HPDE6-E6E7 (cell line): ENCODE data around the gene JPH2.

ENCODE experiments used
- DNase-seq: peaks from one replicate; pipeline ENCODE4 v3.0.0; 2011; ENCODE audit warnings: missing footprints; ENCODE audit errors: extremely low spot score

The JPH2 gene

DNA sequence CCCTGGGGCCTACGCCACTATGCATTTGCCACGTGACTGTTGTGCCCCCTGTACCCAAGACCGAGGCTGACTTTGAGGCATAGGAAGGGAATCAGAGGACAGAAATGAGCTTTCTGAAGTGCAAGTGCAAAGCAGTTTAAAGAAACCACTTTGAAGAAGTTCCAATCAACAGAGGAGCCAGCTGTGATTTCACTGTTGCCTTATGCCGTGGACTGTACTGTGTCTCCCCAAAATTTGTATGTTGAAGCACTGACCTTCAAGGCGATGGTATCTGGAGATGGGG is 111.1 kb downstream of the JPH2 start:
- no peak for DNase-seq

DNA sequence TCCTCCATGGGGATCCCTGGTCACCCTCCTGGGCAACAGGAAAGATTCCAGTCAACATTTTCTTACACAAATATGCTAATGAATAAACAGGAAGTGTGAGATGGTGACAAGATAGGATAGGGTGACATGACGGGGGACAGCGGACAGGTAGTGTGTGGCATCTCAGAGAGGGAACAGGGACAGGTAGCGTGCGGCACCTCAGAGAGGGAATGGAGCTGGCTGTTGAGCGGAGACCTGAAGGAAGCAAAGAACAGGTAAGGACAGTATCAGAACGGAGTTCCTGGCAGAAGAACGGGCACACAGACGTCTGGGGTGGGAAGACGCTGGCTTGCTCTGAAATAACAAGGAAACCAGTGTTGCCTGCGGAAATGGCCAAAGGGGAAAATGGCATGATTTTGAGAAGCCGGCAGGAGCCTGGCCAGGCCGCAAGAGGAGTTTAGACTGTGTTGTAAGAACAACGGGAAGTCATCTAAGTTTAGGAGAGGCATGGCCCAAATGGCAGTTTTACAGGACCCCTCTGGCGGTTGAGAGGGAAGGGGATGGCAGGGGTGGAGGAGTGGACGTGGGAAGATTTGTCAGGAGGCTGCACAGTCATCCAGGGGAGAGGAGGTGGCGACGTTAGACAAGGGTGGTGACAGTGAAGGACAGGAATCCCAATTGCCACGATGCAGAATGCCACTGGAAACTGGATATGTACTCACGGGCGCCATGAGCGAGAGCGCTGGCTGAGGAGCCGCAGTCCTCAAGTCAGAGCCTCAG is 111.6 kb downstream of the JPH2 start:
- DNase-seq: no peak

DNA sequence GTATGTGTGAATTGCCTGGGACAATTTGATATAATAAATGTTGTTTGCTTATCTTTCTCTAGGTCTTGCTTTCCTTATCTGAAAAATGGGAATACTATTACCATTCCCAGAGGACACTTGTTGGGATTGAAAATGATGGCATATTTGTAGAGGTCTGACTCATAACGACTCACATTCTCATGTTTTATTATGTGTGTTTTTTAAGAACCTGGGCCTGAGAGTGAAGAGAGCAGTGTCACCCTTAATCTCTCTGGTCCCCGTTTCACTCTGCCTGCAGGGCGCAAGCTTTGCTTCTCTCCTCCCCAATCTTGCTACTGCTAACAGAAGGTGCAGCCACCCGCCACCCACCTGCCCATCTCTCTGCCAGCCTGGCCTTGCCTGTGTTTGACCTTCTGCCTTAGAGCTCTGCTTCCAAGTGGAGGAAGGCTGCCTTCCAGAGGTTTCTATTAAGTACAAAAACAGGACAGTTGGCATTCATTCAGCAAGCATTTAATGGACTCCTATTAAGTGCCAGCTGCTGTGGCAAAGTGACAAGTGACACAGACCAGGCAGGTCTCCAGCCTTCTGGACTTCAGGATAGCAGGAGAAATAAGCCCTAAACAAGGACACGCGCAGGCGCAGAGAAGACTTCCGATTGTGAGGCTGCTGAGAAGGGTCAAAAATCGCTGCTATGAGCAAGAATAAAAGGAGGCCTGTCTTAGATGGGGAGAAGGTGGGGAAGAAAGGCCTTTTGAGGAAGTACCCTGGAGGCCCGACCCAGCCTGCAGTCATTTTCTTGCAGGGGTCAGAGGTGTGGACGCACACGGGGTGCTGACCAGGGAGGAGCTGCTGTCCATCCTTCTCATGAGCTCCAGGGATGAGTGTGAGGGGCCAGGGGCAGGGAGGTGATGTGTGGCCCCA is 112.5 kb downstream of the JPH2 start:
- no peak for DNase-seq

DNA sequence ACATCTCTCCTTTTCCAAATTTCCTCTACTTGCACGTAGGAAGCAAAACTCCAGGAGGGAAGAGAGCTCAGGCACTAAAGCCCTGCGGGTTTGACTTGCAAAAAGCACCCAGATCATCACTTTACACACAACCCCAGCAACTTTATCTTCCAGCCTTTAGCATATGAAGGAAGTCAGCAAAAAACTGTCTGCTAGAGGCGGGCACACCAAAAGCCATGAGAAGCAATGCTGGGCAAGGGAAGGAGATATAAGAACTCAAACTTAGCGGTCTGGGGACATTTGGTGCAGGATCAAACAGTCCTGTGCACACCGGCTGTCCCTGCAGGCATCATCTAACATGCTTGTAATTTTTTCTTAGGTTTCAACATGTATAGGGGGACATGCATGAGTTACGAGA is 113.3 kb downstream of the JPH2 start:
- DNase-seq: no peak

DNA sequence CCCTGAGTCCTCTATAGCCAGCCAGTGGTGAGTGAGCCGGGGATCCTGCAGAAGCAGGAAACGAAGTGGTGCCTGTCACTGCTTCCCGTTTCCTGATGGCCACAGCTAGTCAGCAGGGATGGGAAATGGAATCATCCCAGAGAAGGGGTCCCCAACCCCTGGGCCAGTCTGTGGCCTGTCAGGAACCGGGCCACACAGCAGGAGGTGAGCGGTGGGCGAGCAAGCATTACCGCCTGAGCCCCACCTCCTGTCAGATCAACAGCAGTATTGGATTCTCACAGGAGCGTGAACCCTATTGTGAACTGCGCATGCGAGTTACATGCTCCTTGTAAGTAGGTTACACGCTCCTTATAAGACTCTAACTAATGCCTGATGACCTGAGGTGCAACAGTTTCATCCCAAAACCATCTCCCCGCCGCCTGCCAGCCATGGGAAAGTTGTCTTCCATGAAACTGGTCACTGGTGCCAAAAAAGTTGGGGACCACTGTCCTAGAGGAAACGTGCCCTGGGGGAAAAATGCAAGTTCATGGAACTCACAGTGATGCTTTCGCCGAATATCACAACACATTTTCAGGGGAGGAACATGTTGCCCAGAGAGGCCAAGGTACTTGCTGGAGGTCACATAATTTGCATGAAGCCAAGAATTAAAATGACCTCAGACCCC is 113.8 kb downstream of the JPH2 start:
- DNase-seq: no peak

DNA sequence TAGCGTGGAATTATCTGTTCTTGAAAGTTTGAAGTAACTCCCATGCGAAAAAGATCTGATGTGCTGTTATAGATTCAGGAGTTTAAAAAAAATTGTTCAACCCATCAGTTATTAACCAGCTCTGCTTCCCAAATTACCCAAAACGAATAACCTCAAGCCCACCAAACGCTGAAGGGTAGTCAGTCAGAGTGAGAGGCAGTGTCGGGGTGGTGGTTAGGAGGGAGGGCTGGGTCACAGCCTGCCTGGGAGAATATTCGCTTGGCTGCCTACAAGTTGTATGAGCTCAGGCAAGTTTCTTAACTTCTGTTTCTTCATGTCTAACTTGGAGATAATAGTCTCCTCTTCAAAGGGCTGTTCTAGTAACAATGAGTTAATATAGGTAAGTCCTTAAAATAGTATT is 114.6 kb downstream of the JPH2 start:
- no peak for DNase-seq

DNA sequence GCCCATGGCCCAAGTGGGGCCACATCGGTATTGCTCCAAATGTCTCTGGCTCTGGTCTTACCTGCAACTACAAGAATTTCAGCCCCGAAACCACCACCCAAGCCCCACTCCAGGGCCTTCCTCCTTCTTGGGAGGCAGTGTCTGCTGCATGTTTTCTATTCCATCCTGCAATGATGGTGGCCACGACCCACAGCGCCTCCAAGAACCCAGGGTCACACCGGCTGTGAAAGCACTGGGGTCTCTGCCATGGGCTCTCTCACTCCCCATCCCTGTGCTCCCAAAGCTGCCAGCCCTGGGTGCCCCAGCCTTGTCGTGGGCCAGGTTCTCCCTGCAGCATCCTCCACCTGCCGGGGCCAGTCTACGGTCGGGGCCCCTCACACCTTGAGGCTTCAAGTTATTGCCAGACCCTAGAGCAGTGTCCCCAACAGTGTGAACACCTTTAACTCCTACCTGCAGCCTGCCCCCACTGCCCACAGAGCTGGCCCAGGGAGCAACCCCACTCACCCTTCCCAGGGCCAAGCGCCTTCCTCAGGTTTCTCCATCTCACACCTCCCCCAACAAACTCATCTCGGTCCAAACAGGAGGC is 115.4 kb downstream of the JPH2 start:
- no peak for DNase-seq

DNA sequence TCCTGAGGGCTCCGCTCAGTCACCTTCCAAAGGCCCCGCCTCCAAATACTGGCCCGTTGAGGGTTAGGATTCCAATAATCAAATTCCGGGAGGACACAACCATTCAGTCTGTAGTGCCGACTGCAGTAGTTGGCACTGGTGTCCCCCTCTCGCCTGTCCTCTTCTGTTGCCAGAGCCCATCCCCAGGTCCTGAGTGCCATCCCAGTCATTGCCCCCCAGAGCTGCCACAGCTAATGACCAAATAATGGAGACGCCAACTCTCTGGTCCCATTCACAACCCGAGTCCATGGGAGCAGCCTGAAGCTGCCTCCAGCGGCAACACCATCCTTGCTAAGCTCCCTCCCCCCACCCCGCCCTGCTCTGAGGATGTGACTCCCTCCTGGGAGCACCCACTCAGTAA is 115.9 kb downstream of the JPH2 start:
- no peak for DNase-seq

DNA sequence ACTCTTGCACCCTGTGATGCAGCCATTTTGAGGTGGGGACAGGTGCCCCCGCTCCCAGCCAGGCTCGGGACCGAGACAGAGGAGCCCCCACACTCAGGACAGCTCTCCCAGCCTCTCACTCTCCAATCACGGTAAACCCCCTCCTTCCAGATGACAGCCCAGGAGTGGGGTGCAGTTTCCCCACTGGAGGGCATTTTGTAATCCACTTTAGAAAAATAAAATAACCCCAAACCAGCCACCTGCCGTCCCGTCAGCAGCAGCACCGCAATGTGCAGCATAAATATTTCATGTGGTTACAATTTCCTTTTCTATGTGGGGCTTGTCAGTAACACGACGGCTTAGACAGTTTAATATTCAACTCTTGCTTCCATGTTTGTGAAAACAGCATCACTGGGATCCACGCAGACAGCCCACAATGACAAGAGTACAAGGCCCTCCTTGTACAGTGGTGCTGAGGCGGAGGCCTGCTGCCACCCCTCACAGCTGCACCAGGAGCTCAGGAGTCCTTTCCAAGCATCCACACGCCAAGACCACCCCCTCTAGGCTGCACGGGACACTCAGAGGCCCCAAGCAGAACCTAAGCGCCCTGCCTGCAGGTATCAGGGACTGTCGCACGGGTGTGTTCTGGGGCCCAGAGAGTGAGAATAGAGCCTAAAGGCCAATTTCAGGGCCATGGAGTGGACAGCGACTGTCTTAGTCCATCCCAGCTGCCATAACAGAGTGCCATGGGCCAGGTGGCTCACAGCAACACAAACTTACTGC is 116.7 kb downstream of the JPH2 start:
- no peak for DNase-seq

DNA sequence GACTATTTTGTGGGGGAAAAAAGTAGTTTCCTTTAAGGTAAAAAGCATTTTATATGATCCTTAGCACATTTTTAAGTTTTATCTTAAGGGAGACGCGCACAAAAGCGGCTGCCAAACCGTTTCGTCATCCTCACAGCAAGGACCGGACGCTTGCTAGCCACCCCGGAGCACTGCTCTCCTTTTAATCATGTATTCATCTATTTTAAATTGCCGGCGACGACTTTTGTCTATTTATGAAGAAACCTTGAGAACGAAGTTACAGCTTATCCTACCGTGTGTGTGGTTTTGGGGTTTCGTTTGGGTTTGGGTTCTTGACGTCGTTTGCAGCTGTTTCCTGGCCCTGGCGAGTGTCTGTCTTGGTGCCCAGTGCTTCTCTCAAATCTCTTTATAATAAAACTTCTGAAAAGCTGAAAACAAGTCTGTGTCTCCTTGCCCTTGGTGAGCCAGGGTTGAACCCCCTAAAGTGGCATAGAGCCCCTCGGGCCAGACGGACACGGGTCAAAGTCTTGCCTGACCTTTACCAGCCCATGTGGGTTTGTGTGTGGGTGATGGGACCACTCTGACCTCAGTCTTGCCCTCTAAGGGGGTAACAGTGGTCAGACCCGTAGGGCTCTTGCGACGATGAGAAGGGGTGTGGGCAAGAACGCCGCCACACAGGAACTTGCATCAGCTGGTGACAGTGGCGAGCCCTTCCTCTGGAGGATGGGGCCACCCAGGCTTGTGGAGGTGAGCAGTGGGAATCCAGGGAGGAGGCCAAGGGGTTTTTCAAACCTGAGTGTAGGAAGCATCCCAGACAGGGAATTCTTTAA is 117.6 kb downstream of the JPH2 start:
- DNase-seq: no peak

DNA sequence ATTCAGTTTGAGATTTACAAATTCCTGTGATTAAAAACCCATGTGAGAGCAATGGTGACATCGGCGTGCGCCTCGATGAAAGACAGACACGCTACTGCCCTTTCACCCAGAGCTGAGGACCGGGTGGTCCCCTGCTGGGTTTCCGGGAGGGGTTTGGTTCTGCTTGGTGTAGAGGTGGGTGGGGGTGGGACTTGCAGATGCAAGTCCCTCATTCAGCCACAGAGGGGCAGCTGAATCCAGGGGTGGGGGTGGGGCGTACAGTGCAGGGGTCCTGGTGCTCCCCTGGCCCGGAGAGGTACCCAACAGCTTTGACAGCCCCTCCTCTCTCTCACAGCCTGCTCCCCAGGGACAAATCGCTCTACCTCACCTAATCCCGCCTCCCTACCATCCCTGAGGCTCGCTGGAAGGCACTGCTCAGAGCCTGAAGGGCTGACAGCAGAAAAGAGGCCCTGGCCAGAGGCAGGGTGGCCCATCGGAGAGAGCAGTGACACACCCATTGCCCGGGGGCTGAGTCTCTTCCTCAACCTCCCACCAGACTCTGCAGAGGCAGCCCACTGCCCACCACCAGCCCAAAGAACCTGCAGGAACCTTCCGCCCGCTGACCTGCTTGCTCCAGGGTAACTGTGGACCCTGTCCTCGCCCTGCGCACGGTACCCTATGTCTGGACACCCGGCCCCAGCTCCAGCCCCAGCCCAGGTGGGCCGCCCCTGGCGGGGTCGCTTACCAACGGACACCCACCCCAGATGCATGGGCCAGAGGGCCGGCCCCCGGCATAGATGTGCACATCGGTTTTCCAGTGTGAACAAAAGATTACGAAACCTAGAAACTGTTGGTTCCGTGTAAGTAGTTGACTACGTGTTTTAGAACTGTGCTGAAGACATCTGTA is 118.4 kb downstream of the JPH2 start:
- no peak for DNase-seq

DNA sequence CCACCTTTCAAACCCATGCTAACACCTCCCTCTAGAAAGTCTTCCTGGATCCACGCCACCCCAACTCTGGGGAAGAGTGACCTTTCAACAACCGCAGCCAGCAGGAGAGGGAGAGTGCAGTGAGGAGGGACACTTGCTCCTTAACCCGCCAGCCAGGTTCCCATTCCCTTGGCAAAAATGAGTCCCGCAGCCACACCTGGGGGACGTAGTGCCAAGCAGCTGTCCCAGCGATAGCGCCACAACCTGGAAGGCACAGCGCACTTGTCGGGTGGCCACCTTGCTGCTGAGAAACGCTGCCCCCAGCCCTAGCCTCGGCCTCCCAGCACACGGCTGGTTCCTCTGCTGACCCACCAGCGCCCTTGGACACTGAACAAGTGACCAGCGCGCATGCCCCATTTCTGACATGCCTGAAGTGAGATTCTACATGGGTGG is 119.3 kb downstream of the JPH2 start:
- DNase-seq: no peak

DNA sequence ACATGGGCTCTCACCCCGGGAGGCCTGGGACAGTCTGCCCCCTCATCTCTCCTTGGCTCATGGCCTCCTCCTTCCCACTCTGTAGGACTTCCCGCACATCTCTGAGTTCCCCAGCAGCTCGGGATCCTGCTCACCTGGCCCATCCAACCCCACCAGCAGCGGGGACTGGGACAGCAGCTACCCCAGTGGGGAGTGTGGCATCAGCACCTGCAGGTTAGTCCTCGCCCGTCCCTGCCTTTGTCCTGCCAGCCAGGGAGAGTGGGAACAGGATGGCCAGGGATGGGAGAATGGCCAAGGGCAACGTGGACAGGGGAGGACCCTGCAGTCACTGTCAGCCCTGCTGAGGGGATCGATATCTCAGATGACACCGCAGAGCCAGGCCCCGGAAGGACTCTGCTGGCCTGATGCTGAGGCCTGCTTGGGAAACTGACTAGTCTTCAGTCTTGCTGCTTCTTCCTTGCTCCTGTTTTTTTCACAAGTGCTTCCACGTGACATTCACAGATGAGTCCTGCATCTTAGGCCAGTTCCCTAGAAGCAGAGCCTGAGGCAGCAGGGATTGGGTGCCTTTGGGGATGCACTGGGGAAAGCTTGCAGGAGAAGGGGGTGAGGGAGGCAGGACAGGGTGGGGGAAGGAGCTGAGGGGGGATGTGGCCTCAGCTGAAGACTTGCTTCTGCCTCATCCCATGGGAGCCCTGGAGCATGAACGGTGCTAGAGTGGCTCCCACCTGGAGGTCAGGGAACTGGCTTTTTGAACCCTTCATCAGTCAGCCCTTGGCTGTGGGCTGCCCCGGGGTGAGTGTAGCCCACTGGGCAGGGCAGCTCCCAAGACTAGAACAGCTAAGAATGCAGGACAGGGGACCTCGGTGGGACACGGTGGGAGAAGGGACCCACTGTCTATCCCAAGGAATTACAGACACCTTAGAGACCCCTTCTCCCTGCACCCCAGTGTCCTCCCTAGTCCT is 120.1 kb downstream of the JPH2 start:
- DNase-seq: no peak

DNA sequence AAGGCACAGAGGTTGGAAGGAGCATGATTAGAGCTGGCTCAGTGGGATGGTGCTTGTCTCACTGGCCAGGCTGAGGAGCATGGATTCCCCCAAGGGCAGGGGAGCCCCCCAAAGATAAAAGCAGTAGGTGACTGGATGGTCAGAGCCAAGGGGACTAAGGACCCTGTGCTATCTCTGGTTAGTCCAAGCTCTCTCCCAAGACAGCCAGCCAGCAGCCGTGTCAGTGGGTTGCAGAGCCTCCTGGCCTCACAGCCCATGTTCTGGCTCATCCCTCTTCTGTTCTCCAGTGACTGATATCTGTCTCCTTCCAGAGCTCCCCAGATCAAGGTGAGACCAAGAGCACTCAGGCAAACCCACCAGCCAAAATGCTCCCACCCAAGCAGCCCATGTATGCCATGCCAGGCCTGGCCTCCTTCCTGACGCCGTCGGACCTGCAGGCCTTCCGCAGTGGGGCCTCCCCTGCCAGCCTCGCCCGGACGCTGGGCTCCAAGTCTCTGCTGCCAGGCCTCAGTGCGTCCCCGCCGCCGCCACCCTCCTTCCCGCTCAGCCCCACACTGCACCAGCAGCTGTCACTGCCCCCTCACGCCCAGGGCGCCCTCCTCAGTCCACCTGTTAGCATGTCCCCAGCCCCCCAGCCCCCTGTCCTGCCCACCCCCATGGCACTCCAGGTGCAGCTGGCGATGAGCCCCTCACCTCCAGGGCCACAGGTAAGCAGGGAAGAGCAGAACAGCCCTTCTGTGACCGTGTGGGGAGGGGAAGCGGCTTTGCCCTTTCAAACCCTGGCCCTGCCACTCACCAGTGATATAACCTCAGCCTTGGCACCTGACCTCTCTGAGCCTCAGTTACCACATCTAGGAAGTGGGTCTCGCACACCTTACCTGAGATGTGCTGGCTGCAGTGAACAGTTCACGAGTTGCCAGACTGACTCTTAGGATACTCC is 121.3 kb downstream of the JPH2 start:
- DNase-seq: no peak

DNA sequence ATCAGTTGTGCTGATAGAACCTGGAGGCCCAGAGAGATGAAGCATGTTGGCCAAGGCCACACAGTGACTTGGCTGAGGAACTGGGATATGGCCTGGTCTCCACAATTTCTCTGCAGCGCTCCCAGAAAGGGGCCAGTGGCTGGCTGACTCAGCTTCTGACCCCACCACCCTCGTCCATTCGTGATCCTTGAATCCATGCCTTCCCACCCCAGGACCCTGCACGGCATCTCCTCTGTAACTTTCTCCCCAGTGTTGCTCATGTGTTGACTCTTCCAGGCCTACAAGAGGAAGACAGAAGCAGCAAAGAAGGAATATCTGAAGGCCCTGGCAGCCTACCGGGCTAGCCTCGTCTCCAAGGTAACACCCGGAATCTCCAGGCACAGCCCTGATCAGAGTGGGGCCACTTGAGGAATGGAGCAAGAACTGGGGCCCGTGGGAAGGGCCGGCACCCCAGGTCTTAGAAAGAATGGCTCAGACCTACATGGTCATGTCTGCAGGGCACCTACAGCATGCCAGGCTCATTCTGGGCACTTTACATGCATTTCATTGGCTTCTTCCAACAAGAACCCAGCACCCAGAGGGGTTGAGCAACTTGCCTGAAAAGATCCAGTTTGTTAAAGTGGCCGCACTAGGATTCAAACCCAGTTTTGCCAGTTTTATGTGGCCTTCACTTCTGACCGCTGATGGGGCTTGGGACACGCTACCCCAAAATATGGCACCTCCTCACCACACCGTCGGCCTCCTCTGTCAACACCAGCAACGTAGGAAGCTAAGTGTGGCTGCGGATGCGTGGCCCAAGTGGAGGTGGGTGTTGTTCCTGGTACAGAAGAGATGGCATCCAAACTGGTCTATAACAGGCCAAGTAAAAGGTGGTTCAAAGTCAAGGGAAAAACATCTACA is 122.2 kb downstream of the JPH2 start:
- DNase-seq: no peak
